IMR-90 (cell line): Measurements from ENCODE around the gene ATP1A1.

Experiments
- BHLHE40 ChIP-seq: fragments of 150-350 bp; IDR thresholded peaks from 2 replicates; pipeline ENCODE4 v1.6.1; 2016; ENCODE audit warnings: mild to moderate bottlenecking, low read depth, low read length
- CEBPB ChIP-seq: IDR thresholded peaks from 2 replicates; pipeline ENCODE4 v1.6.1; 2012; ENCODE audit warnings: low read depth, low read length, improper control_type of control experiment
- ELK1 ChIP-seq: fragments of 150-350 bp; IDR thresholded peaks from 2 replicates; pipeline ENCODE4 v1.6.1; 2016; ENCODE audit warnings: low read depth, mild to moderate bottlenecking, low read length, moderate library complexity, borderline replicate concordance
- MAZ ChIP-seq: IDR thresholded peaks from 2 replicates; pipeline ENCODE4 v1.6.1; 2012; ENCODE audit warnings: low read depth, mild to moderate bottlenecking, low read length, improper control_type of control experiment, moderate library complexity, borderline replicate concordance
- POLR2A ChIP-seq: IDR thresholded peaks from 2 replicates; pipeline ENCODE4 v1.6.1; 2012; ENCODE audit warnings: mild to moderate bottlenecking, low read depth, low read length
- RAD21 ChIP-seq: IDR thresholded peaks from 2 replicates; pipeline ENCODE4 v1.6.1; 2012; ENCODE audit warnings: low read length, improper control_type of control experiment
- RCOR1 ChIP-seq: IDR thresholded peaks from 2 replicates; pipeline ENCODE4 v1.6.1; 2012; ENCODE audit warnings: mild to moderate bottlenecking, low read length, improper control_type of control experiment; ENCODE audit not compliant: insufficient replicate concordance
- TF ChIP-seq, protein P1 (sequence below): conservative IDR thresholded peaks from 2 replicates; pipeline ENCODE4 v1.5.1; 2012; ENCODE audit warnings: mild to moderate bottlenecking, low read depth, low read length, improper control_type of control experiment

DNA sequence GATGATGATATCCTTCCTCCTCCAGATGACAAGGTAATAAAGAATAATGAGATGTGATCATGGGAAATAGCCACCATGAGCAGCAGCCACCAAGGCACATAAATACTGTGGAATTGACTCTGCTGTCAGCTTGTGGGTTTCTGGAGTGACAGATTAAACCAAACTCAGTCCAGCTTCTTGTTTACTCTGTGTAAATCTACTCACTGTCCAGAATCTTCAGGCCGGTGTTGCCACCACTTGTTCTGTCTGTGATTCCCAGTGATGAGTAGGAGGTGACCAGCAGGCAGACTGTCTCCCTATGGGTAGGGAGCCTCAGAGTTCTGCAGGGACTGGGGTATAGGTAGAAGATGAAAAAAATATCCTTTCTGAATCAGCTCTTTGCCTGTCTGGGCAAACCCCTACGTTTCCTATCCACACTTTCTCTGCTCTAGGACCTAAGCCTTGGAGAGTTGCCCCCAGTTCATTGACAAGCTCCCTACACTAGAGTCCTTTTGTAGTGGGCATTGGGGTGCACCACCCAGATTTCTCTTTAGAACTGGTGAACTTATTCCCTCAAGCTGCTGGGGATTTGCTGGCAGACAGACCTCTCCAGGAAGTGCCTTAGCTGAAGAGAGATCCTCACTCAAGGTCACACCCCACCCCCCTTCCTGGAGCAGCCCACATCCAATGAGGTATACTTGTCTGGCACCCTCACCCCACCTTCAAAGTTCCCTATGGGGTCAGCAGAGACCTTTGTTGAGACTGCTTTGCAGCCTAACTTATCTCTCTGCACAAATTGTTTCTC, 47.6 kb downstream of the ATP1A1 start:
- no peak for TF ChIP-seq POLR2A
- TF ChIP-seq, protein P1, sequence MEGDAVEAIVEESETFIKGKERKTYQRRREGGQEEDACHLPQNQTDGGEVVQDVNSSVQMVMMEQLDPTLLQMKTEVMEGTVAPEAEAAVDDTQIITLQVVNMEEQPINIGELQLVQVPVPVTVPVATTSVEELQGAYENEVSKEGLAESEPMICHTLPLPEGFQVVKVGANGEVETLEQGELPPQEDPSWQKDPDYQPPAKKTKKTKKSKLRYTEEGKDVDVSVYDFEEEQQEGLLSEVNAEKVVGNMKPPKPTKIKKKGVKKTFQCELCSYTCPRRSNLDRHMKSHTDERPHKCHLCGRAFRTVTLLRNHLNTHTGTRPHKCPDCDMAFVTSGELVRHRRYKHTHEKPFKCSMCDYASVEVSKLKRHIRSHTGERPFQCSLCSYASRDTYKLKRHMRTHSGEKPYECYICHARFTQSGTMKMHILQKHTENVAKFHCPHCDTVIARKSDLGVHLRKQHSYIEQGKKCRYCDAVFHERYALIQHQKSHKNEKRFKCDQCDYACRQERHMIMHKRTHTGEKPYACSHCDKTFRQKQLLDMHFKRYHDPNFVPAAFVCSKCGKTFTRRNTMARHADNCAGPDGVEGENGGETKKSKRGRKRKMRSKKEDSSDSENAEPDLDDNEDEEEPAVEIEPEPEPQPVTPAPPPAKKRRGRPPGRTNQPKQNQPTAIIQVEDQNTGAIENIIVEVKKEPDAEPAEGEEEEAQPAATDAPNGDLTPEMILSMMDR = no peak
- no peak for TF ChIP-seq RCOR1
- TF ChIP-seq MAZ = no peak
- no peak for TF ChIP-seq CEBPB
- no peak for TF ChIP-seq BHLHE40
- TF ChIP-seq ELK1 = no peak
- no peak for TF ChIP-seq RAD21
